ENCODE data around the gene ASTL.

GRCh38 chr2:96150791-96151594 is 12.7 kb upstream of the ASTL start:
- TF ChIP-seq, protein P1, sequence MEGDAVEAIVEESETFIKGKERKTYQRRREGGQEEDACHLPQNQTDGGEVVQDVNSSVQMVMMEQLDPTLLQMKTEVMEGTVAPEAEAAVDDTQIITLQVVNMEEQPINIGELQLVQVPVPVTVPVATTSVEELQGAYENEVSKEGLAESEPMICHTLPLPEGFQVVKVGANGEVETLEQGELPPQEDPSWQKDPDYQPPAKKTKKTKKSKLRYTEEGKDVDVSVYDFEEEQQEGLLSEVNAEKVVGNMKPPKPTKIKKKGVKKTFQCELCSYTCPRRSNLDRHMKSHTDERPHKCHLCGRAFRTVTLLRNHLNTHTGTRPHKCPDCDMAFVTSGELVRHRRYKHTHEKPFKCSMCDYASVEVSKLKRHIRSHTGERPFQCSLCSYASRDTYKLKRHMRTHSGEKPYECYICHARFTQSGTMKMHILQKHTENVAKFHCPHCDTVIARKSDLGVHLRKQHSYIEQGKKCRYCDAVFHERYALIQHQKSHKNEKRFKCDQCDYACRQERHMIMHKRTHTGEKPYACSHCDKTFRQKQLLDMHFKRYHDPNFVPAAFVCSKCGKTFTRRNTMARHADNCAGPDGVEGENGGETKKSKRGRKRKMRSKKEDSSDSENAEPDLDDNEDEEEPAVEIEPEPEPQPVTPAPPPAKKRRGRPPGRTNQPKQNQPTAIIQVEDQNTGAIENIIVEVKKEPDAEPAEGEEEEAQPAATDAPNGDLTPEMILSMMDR (conservative IDR thresholded peaks at IDR 0.05; ENCODE audit: low read length) = no peak
- no peak for TF ChIP-seq EZH2phosphoT487 (IDR thresholded peaks at IDR 0.05; ENCODE audit: borderline replicate concordance, low read depth, low read length)
